GM19239 (cell line): ENCODE data around the gene IFNLR1.

Experiments used
- DNase-seq: peaks from one replicate; pipeline ENCODE4 v3.0.0; 2011; ENCODE audit warnings: low spot score; ENCODE audit not compliant: insufficient read length
- FAIRE-seq: peaks from 2 replicates; lab custom pipeline; 2011; peaks lifted over from hg19 to GRCh38; lab: Jason Lieb, UNC

Gene IFNLR1

GRCh38 chr1:24206516-24207394, 19.7 kb upstream of the IFNLR1 start:
- DNase-seq: no peak
- FAIRE-seq: no peak

GRCh38 chr1:24206083-24206464, 19.0 kb upstream of the IFNLR1 start:
- DNase-seq (no peak), FAIRE-seq (no peak)

- FAIRE-seq: no peak
- no peak for DNase-seq
Observed at GRCh38 chr1:24205345-24206082, 18.4 kb upstream of the IFNLR1 start.

- DNase-seq (no peak), FAIRE-seq (no peak)
Observed at GRCh38 chr1:24204116-24204515, 17.0 kb upstream of the IFNLR1 start.

GRCh38 chr1:24203404-24203803, 16.3 kb upstream of the IFNLR1 start:
- FAIRE-seq (peak; percentile 52), DNase-seq (peak; percentile 36)

GRCh38 chr1:24202987-24203386, 15.9 kb upstream of the IFNLR1 start:
- DNase-seq (no peak), FAIRE-seq (no peak)

GRCh38 chr1:24202556-24202955, 15.5 kb upstream of the IFNLR1 start:
- FAIRE-seq: no peak
- no peak for DNase-seq

GRCh38 chr1:24201941-24202440, 14.9 kb upstream of the IFNLR1 start:
- peak; percentile 88 for FAIRE-seq
- DNase-seq: no peak

GRCh38 chr1:24199291-24199900, 12.3 kb upstream of the IFNLR1 start:
- peak; percentile 96 for FAIRE-seq

GRCh38 chr1:24198766-24199165, 11.7 kb upstream of the IFNLR1 start:
- no peak for FAIRE-seq
- DNase-seq: no peak

More at GRCh38 chr1:24199291-24199900, 12.3 kb upstream of the IFNLR1 start:
- DNase-seq: peak; percentile 62

- no peak for DNase-seq
- no peak for FAIRE-seq
Observed at GRCh38 chr1:24195874-24196273, 8.8 kb upstream of the IFNLR1 start.

- DNase-seq (no peak), FAIRE-seq (no peak)
Observed at GRCh38 chr1:24195136-24195535, 8.0 kb upstream of the IFNLR1 start.

- no peak for DNase-seq
Observed at GRCh38 chr1:24193046-24193445, 6.0 kb upstream of the IFNLR1 start.

GRCh38 chr1:24191860-24192259, 4.8 kb upstream of the IFNLR1 start:
- DNase-seq (peak; percentile 37), FAIRE-seq (peak; percentile 85)

More at GRCh38 chr1:24193046-24193445, 6.0 kb upstream of the IFNLR1 start:
- FAIRE-seq: no peak

- FAIRE-seq: peak; percentile 95
- DNase-seq: peak; percentile 56
Observed at GRCh38 chr1:24190983-24191461, 3.9 kb upstream of the IFNLR1 start.

- peak; percentile 80 for FAIRE-seq
Observed at GRCh38 chr1:24189528-24189927, 2.4 kb upstream of the IFNLR1 start.

GRCh38 chr1:24186711-24186992, 437 bp downstream of the IFNLR1 start:
- FAIRE-seq (peak; percentile 67), DNase-seq (no peak)

More at GRCh38 chr1:24189528-24189927, 2.4 kb upstream of the IFNLR1 start:
- DNase-seq: peak; percentile 28

GRCh38 chr1:24186031-24186710, 918 bp downstream of the IFNLR1 start:
- no peak for FAIRE-seq
- DNase-seq: no peak

- FAIRE-seq (no peak), DNase-seq (no peak)
Observed at GRCh38 chr1:24185076-24185475, 2.0 kb downstream of the IFNLR1 start.

- DNase-seq (no peak), FAIRE-seq (no peak)
Observed at GRCh38 chr1:24182061-24182460, 5.0 kb downstream of the IFNLR1 start.
